ENCODE results near the gene UBE2M.

Gene UBE2M

GRCh38 chr19:58571575-58571947 is 13.2 kb upstream of the UBE2M start:
- no peak for DNase-seq (ENCODE audit: low read depth in 1 of 2, low spot score in 1 of 2)

- no peak for DNase-seq (ENCODE audit: low read depth in 1 of 2, low spot score in 1 of 2)
Observed at GRCh38 chr19:58570770-58571574, 12.6 kb upstream of the UBE2M start.

- DNase-seq (ENCODE audit: low read depth in 1 of 2, low spot score in 1 of 2), result no peak
Observed at GRCh38 chr19:58569943-58570670, 11.7 kb upstream of the UBE2M start.

- DNase-seq (ENCODE audit: low read depth in 1 of 2, low spot score in 1 of 2), result no peak
Observed at GRCh38 chr19:58569191-58569942, 11.0 kb upstream of the UBE2M start.

- DNase-seq (ENCODE audit: low read depth in 1 of 2, low spot score in 1 of 2), result no peak
Observed at GRCh38 chr19:58568453-58569130, 10.2 kb upstream of the UBE2M start.

GRCh38 chr19:58566989-58567388 is 8.6 kb upstream of the UBE2M start:
- no peak for DNase-seq (ENCODE audit: low read depth in 1 of 2, low spot score in 1 of 2)

- DNase-seq (ENCODE audit: low read depth in 1 of 2, low spot score in 1 of 2), result no peak
Observed at GRCh38 chr19:58563823-58564222, 5.4 kb upstream of the UBE2M start.

- no peak for DNase-seq (ENCODE audit: low read depth in 1 of 2, low spot score in 1 of 2)
Observed at GRCh38 chr19:58563034-58563573, 4.7 kb upstream of the UBE2M start.

- no peak for DNase-seq (ENCODE audit: low read depth in 1 of 2, low spot score in 1 of 2)
Observed at GRCh38 chr19:58562122-58563033, 4.0 kb upstream of the UBE2M start.

GRCh38 chr19:58561373-58562121 is 3.1 kb upstream of the UBE2M start:
- no peak for DNase-seq (ENCODE audit: low read depth in 1 of 2, low spot score in 1 of 2)

GRCh38 chr19:58560921-58561320 is 2.5 kb upstream of the UBE2M start:
- no peak for DNase-seq (ENCODE audit: low read depth in 1 of 2, low spot score in 1 of 2)

GRCh38 chr19:58560007-58560887 is 1.8 kb upstream of the UBE2M start:
- no peak for DNase-seq (ENCODE audit: low read depth in 1 of 2, low spot score in 1 of 2)

- peak in 1 of 2 donors; percentile 72 for DNase-seq (ENCODE audit: low read depth in 1 of 2, low spot score in 1 of 2)
Observed at GRCh38 chr19:58559275-58560006, 1.0 kb upstream of the UBE2M start.

- peak; percentile 96 to 99 for DNase-seq (ENCODE audit: low read depth in 1 of 2, low spot score in 1 of 2)
Observed at GRCh38 chr19:58558623-58559274, 338 bp upstream of the UBE2M start.

GRCh38 chr19:58557221-58558065 is 968 bp downstream of the UBE2M start:
- DNase-seq (ENCODE audit: low read depth in 1 of 2, low spot score in 1 of 2), result no peak

- no peak for DNase-seq (ENCODE audit: low read depth in 1 of 2, low spot score in 1 of 2)
Observed at GRCh38 chr19:58556622-58557220, 1.7 kb downstream of the UBE2M start.

All from activated CD4-positive, alpha-beta T cell treated with anti-CD3 and anti-CD28 coated beads, Interleukin-2, amount 50 U/mL, for 24 hours (primary cell).